GM12878 (cell line): ENCODE data around the gene GRIN2A. TPM values are rescaled to one million over a fixed set of nuclear protein-coding genes. Genes with fewer than 3 reads are reported as not detected.

Source experiments
- ATAC-seq: fragments of 200-7000 bp; cut with Tn5 transposase; 3 replicates; pipeline ENCODE4 v1.9.1; 2020; ENCODE audit warnings: mild to moderate bottlenecking, moderate library complexity
- BruUV-seq: library from RNA; stranded (reverse); fragments of 400-500 nt; replicated peaks from 2 replicates; lab custom pipeline; 2021; lab: Mats Ljungman, UMichigan
- CTCF ChIA-PET: fragments of 300-600 bp; sonication (Branson Sonifier 250); formaldehyde crosslinking; extraction: SDS; loops from one replicate; lab custom pipeline; 2021; ENCODE audit warnings: inconsistent platforms; lab: Yijun Ruan, JAX
- POLR2A ChIA-PET: fragments of 350-600 bp; formaldehyde crosslinking; extraction: SDS; loops from one replicate; lab custom pipeline; 2021; ENCODE audit warnings: inconsistent platforms; lab: Charles Lee
- RAD21 ChIA-PET: fragments of 300-600 bp; sonication (Branson Sonifier 250); formaldehyde crosslinking; loops from one replicate; lab custom pipeline; 2023; ENCODE audit warnings: antibody characterized with exemption; ENCODE audit not compliant: unreplicated experiment; lab: Charles Lee
- SMC1A ChIA-PET: fragments of 300-600 bp; sonication (Branson Sonifier 250); formaldehyde crosslinking; loops from one replicate; lab custom pipeline; 2023; ENCODE audit not compliant: unreplicated experiment, uncharacterized antibody; lab: Charles Lee
- DNase-seq: peaks from one replicate; pipeline ENCODE4 v3.0.0-alpha.2; 2011; ENCODE audit warnings: low read depth, low spot score
- FAIRE-seq: peaks from 3 replicates; lab custom pipeline; 2011; peaks lifted over from hg19 to GRCh38; lab: Jason Lieb, UNC
- H2AFZ ChIP-seq: 2 replicates; pipeline ENCODE4 v1.6.0; 2011; ENCODE audit warnings: low read depth, low read length, control low read depth; ENCODE audit not compliant: control insufficient read depth
- H3K27ac ChIP-seq: 2 replicates; pipeline ENCODE4 v1.5.1; 2011; ENCODE audit warnings: control low read depth; ENCODE audit not compliant: control insufficient read depth, insufficient read depth
- H3K27me3 ChIP-seq, 2 experiments: replicated peaks in 1 of 2; 2 replicates each; pipeline versions ENCODE4 v1.6.0 to v1.6.1; 2011; ENCODE audit warnings: low read length in 1 of 2; ENCODE audit not compliant: control insufficient read depth in 2 of 2, insufficient read depth in 2 of 2
- H3K36me3 ChIP-seq, 2 experiments: 2 replicates each; pipeline ENCODE4 v1.5.1; 2011; ENCODE audit warnings: low read length in 1 of 2; ENCODE audit not compliant: control insufficient read depth in 2 of 2, insufficient read depth in 2 of 2
- H3K4me1 ChIP-seq: 2 replicates; pipeline ENCODE4 v1.6.1; 2011; ENCODE audit warnings: mild to moderate bottlenecking, low read length, moderate library complexity, mixed read lengths; ENCODE audit not compliant: control insufficient read depth, insufficient read depth
- H3K4me2 ChIP-seq: 2 replicates; pipeline ENCODE4 v1.6.0; 2011; ENCODE audit warnings: control low read depth; ENCODE audit not compliant: control insufficient read depth, insufficient read depth
- H3K4me3 ChIP-seq: fragments of 200-600 bp; sonication (generic); 2 replicates; pipeline ENCODE4 v1.5.1; 2016
- H3K79me2 ChIP-seq: 2 replicates; pipeline ENCODE4 v1.6.0; 2011; ENCODE audit warnings: low read length; ENCODE audit not compliant: control insufficient read depth, insufficient read depth
- H3K9ac ChIP-seq: 2 replicates; pipeline ENCODE4 v1.8.0; 2011; ENCODE audit warnings: low read length, control low read depth, mixed read lengths; ENCODE audit not compliant: control insufficient read depth, insufficient read depth
- H3K9me3 ChIP-seq: replicated peaks from 3 replicates; pipeline ENCODE4 v1.5.1; 2011; ENCODE audit warnings: mild to moderate bottlenecking, low read length; ENCODE audit not compliant: control insufficient read depth, insufficient read depth
- H4K20me1 ChIP-seq: 2 replicates; pipeline ENCODE4 v1.6.0; 2011; ENCODE audit not compliant: control insufficient read depth, insufficient read depth
- BACH1 ChIP-seq: fragments of 450-650 bp; IDR thresholded peaks from 2 replicates; pipeline ENCODE4 v1.6.1; 2017; ENCODE audit warnings: mild to moderate bottlenecking, borderline replicate concordance
- CBX3 ChIP-seq: fragments of 200-600 bp; sonication (generic); IDR thresholded peaks from 2 replicates; pipeline ENCODE4 v1.6.1; 2016; ENCODE audit warnings: low read depth, borderline replicate concordance
- CHD4 ChIP-seq: fragments of 200-600 bp; sonication (generic); IDR thresholded peaks from 2 replicates; pipeline ENCODE4 v1.6.1; 2016; ENCODE audit warnings: mild to moderate bottlenecking
- HDGF ChIP-seq: fragments of 450-650 bp; IDR thresholded peaks from 2 replicates; pipeline ENCODE4 v1.6.1; 2016; ENCODE audit warnings: antibody characterized with exemption
- IKZF2 ChIP-seq, 2 experiments: fragments of 450-650 bp; IDR thresholded peaks; 2 replicates each; pipeline ENCODE4 v1.6.1; 2017; ENCODE audit warnings: mild to moderate bottlenecking in 2 of 2, moderate library complexity in 2 of 2
- POLR2AphosphoS5 ChIP-seq: IDR thresholded peaks from 2 replicates; pipeline ENCODE4 v1.6.1; 2011; ENCODE audit warnings: mild to moderate bottlenecking, low read length, inconsistent platforms
- PRDM15 ChIP-seq: fragments of 450-650 bp; formaldehyde crosslinking; IDR thresholded peaks from 2 replicates; pipeline ENCODE4 v1.4.0; 2020; ENCODE audit warnings: mild to moderate bottlenecking, moderate library complexity
- SPI1 ChIP-seq: IDR thresholded peaks from 2 replicates; pipeline ENCODE4 v1.6.1; 2011; ENCODE audit warnings: low read depth, mild to moderate bottlenecking, low read length, moderate library complexity, borderline replicate concordance; ENCODE audit not compliant: insufficient read depth
- STAT3 ChIP-seq: IDR thresholded peaks from 2 replicates; pipeline ENCODE4 v1.6.1; 2011; ENCODE audit warnings: low read depth, low read length, improper control_type of control experiment
- ZNF217 ChIP-seq: fragments of 450-650 bp; IDR thresholded peaks from 2 replicates; pipeline ENCODE4 v1.6.1; 2017; ENCODE audit warnings: antibody characterized with exemption, mild to moderate bottlenecking
- ZNF592 ChIP-seq: fragments of 450-650 bp; IDR thresholded peaks from 2 replicates; pipeline ENCODE4 v1.6.1; 2017; ENCODE audit warnings: mild to moderate bottlenecking, moderate library complexity
- WGBS: methylation state at CpG from one replicate; pipeline ENCODE4 v1.1.6; 2016; ENCODE audit warnings: low lambda C conversion rate; ENCODE audit not compliant: insufficient replicate concordance, insufficient coverage; ENCODE audit errors: missing lambda C conversion rate; 5-methylcytosine and 5-hydroxymethylcytosine counted together
- in situ Hi-C: fragments of 300-500 bp; cut with MboI; formaldehyde crosslinking; loops from 9 replicates; pipeline ENCODE4 v1.14.3; 2018; ENCODE audit warnings: mixed read lengths
- intact Hi-C: fragments of 100-400 bp; cut with micrococcal nuclease; formaldehyde crosslinking; loops from one replicate; pipeline ENCODE4 v1.14.2; 2022; ENCODE audit not compliant: unreplicated experiment
- polyA plus RNA-seq, 11 experiments: library from polyadenylated mRNA; depleted of rRNA in 4 of 11; unstranded in 6 of 11; stranded (reverse) in 5 of 11; fragments of >200 nt; fragmentation: Nextera tagmentation in 4 of 11; fragmentation: Illumina TruSeq in 1 of 11; extraction: Ambion mirVana in 4 of 11; extraction: Trizol in 1 of 11; gene quantifications; 1 replicate in 1 of 11; 2 replicates in 10 of 11; pipeline versions ENCODE4 v1.2.1 to v1.2.3, GENCODE V29; 2011 to 2016; ENCODE audit warnings: inconsistent platforms in 2 of 11, missing spikeins in 2 of 11, low read depth in 1 of 11
- total RNA-seq, 4 experiments: library from RNA; depleted of rRNA in 3 of 4; stranded (reverse); fragments of >200 nt in 3 of 4; fragmentation: Illumina TruSeq in 1 of 4; extraction: Trizol in 1 of 4; gene quantifications; 2 replicates each; pipeline versions ENCODE4 v1.2.1 to v1.2.3, GENCODE V29; 2013 to 2021

GRIN2A gene
- total and polyA plus RNA-seq, 10 of the 15 experiments (the other 5 are each of a cell fraction or from before 2014, with no cell fraction given), result 2.4 to 13.3 (median 7.3) TPM

DNA sequence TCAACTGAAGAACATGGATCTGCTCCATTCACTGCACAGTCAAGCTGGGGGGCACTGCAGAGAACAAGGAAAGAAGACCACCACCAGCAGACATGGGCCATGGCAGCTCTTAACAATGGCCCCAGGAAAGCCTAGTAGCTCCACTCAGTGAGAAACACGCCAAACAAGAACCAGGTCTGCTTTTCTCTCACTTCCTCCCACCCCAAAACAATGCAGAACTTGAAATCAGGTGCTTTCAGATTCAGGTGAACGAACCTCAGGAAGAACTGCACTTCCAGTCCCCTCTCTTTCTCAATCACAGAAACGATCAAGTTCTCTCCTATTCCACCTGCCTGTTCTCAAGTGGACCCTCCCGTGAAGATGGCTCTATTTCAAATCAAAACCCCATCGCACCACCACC lies 155.6 kb downstream of the GRIN2A start:
- H4K20me1 ChIP-seq, result no peaks in the 10 kb centered on the region
- ATAC-seq (peak; percentile 43), FAIRE-seq (no peak), DNase-seq (no peak)
- H2AFZ ChIP-seq, result no peak overlapping the region
- no peak overlapping the region for H3K27ac ChIP-seq
- intact Hi-C loops (no loop called here), in situ Hi-C loops (no loop called here)
- no peaks in the 10 kb centered on the region for H3K79me2 ChIP-seq
- H3K9me3 ChIP-seq, result no peaks in the 10 kb centered on the region
- H3K9ac ChIP-seq, result no peak overlapping the region
- no peaks in the 10 kb centered on the region for H3K27me3 ChIP-seq
- ChIA-PET POLR2A (no interaction called here), CTCF (interaction anchor here (0.7 kb wide), 1 partner anchor 147 kb away, joined by 3 read pairs; no protein-coding TSS in a partner anchor), SMC1A (interaction anchor here (0.7 to 2.4 kb wide), 6 partner anchors 49 to 107 kb away, joined by 3 to 6 read pairs (median 4); no protein-coding TSS in a partner anchor), RAD21 (interaction anchor here (1.7 kb wide), 1 partner anchor 57 kb away, joined by 4 read pairs; no protein-coding TSS in a partner anchor)
- no peaks in the 10 kb centered on the region; the same call in 1 of the 2 replicates for H3K4me1 ChIP-seq
- no peak overlapping the region for H3K4me3 ChIP-seq
- WGBS, result 19% methylated on average over 5 of the region's 5 CpGs
- H3K4me2 ChIP-seq, result no peak overlapping the region
- TF ChIP-seq BACH1 (no peak), CBX3 (no peak), IKZF2 (IDR thresholded peaks at IDR 0.05) (0 out of 4 replicates have a peak, but pooled peaks have one; percentile 11 to 14), CHD4 (no peak), ZNF592 (no peak), POLR2AphosphoS5 (no peak), PRDM15 (no peak), STAT3 (no peak), HDGF (no peak), SPI1 (peak; percentile 71; the same call in 1 of the 2 replicates), ZNF217 (no peak)
- no TSS peak for BruUV-seq
- H3K36me3 ChIP-seq, result no peaks in the 10 kb centered on the region
